Measurements from ENCODE around the gene TBL1Y.

Gene TBL1Y

DNA sequence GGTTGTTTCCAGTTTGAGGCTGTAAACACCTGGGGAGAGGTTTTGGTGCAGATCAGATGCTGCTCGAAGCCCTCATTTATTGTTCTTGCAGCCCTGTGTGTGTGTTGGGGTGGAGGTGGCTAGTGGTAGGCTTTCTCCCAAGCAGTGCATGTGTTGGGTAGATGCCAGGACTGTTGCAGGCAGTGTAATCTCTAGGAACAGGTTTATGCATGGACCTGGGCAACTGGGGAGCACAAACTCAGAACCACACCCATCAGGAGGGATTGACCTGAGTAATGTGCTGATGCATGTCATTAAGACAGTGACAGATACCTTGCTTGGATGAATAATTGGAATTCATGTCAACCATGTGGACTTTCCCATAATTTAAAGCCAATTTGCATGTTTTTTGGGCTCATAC lies 77.3 kb downstream of the TBL1Y start:
- no peaks in the 10 kb centered on the region for H3K9me3 ChIP-seq (ENCODE audit: insufficient read depth, low read depth, low read length)
- H3K4me3 ChIP-seq (ENCODE audit: low read length, poor library complexity, severe bottlenecking), result no peak overlapping the region
- H3F3A ChIP-seq (ENCODE audit: low read depth), result no peaks in the 10 kb centered on the region
- H3K36me3 ChIP-seq (ENCODE audit: insufficient read depth, low read length), result no peaks in the 10 kb centered on the region
- H2AFZ ChIP-seq (ENCODE audit: low read length), result no peak overlapping the region
- H4K20me1 ChIP-seq (ENCODE audit: insufficient read depth, low read length, poor library complexity, severe bottlenecking), result no peaks in the 10 kb centered on the region
- no peak overlapping the region for H3K9ac ChIP-seq (ENCODE audit: low read depth, low read length, poor library complexity, severe bottlenecking)
- no peaks in the 10 kb centered on the region for H3K4me1 ChIP-seq (ENCODE audit: insufficient read depth, low read length, poor library complexity, severe bottlenecking)
- no peaks in the 10 kb centered on the region for H3K79me2 ChIP-seq (ENCODE audit: insufficient read depth, low read length)
- TF ChIP-seq EZH2phosphoT487 (IDR thresholded peaks at IDR 0.05; ENCODE audit: borderline replicate concordance), result no peak
- TF ChIP-seq, protein P1, sequence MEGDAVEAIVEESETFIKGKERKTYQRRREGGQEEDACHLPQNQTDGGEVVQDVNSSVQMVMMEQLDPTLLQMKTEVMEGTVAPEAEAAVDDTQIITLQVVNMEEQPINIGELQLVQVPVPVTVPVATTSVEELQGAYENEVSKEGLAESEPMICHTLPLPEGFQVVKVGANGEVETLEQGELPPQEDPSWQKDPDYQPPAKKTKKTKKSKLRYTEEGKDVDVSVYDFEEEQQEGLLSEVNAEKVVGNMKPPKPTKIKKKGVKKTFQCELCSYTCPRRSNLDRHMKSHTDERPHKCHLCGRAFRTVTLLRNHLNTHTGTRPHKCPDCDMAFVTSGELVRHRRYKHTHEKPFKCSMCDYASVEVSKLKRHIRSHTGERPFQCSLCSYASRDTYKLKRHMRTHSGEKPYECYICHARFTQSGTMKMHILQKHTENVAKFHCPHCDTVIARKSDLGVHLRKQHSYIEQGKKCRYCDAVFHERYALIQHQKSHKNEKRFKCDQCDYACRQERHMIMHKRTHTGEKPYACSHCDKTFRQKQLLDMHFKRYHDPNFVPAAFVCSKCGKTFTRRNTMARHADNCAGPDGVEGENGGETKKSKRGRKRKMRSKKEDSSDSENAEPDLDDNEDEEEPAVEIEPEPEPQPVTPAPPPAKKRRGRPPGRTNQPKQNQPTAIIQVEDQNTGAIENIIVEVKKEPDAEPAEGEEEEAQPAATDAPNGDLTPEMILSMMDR (conservative IDR thresholded peaks at IDR 0.05; ENCODE audit: low read length), result no peak
- no peaks in the 10 kb centered on the region for H3K27me3 ChIP-seq (ENCODE audit: insufficient read depth, low read length, poor library complexity, severe bottlenecking)
- no peaks in the 10 kb centered on the region for H3K9me2 ChIP-seq (replicated peaks; ENCODE audit: low read depth, low read length)
- no peak overlapping the region for H3K4me2 ChIP-seq (ENCODE audit: low read depth, low read length, poor library complexity, severe bottlenecking)

DNA sequence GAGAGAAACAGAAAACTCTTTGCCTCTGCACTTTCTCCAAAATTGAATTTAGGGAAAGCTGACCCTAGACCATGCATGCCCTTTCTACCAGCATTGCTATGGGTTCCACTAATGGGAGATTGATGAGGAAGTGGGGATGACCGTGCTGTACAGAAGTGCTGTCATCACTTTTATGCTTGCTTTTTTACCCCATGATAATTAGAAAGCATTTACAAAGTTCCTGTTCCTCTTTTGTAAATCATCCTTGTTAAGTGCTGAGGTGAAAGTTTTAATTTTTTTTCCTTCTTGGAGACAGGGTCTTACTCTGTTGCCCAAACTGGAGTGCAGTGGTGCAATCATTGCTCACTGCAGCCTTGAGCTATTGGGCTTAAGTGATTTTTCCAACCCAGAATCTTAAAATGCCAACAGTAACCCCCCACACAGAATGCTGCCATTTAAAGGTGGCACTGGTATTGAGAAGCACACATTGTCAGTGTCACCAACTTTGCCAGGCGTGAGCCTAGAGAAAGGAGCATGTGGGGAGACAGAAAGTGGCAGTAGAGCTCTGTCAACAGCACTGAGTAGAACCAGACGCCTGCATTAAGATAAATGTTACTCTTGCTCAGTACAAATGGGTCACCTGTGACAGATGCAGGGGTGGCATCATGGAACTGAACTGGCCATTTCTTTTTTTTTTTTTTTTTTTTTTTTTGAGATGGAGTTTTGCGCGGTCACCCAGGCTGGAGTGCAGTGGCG lies 79.6 kb downstream of the TBL1Y start:
- H3K79me2 ChIP-seq (ENCODE audit: insufficient read depth, low read length), result no peaks in the 10 kb centered on the region
- no peak for TF ChIP-seq EZH2phosphoT487 (IDR thresholded peaks at IDR 0.05; ENCODE audit: borderline replicate concordance)
- TF ChIP-seq, protein P1 (conservative IDR thresholded peaks at IDR 0.05; ENCODE audit: low read length), result no peak
- no peaks in the 10 kb centered on the region for H4K20me1 ChIP-seq (ENCODE audit: insufficient read depth, low read length, poor library complexity, severe bottlenecking)
- no peak overlapping the region for H3K4me3 ChIP-seq (ENCODE audit: low read length, poor library complexity, severe bottlenecking)
- no peak overlapping the region for H3K9ac ChIP-seq (ENCODE audit: low read depth, low read length, poor library complexity, severe bottlenecking)
- no peaks in the 10 kb centered on the region for H3K36me3 ChIP-seq (ENCODE audit: insufficient read depth, low read length)
- H3K27me3 ChIP-seq (ENCODE audit: insufficient read depth, low read length, poor library complexity, severe bottlenecking), result no peaks in the 10 kb centered on the region
- H3F3A ChIP-seq (ENCODE audit: low read depth), result no peaks in the 10 kb centered on the region
- H3K4me1 ChIP-seq (ENCODE audit: insufficient read depth, low read length, poor library complexity, severe bottlenecking), result no peaks in the 10 kb centered on the region
- no peaks in the 10 kb centered on the region for H3K9me3 ChIP-seq (ENCODE audit: insufficient read depth, low read depth, low read length)
- H2AFZ ChIP-seq (ENCODE audit: low read length), result no peak overlapping the region
- H3K4me2 ChIP-seq (ENCODE audit: low read depth, low read length, poor library complexity, severe bottlenecking), result no peak overlapping the region
- no peaks in the 10 kb centered on the region for H3K9me2 ChIP-seq (replicated peaks; ENCODE audit: low read depth, low read length)

DNA sequence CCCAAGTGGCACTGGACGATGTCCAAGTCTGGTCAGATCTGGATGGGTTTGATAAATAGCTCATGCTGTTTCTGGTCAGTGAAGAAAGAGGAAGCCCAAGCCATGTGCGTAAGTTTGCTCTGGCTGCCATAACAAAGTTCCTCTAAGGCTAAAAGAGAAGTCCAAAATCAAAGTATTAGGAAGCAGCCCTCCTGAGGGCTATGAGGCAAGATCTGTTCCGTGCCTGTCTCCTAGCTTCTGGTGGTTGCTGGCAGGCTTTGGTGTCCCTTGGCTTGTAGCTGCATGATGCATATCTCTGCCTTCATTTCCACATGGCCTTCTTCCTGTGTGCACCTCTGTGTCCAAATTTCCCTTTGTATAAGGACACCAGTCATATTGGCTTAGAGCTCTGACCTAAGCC lies 81.5 kb downstream of the TBL1Y start:
- no peak overlapping the region for H3K4me2 ChIP-seq (ENCODE audit: low read depth, low read length, poor library complexity, severe bottlenecking)
- TF ChIP-seq, protein P1 (conservative IDR thresholded peaks at IDR 0.05; ENCODE audit: low read length), result no peak
- no peak for TF ChIP-seq EZH2phosphoT487 (IDR thresholded peaks at IDR 0.05; ENCODE audit: borderline replicate concordance)
- H2AFZ ChIP-seq (ENCODE audit: low read length), result no peak overlapping the region
- H3K27me3 ChIP-seq (ENCODE audit: insufficient read depth, low read length, poor library complexity, severe bottlenecking), result no peaks in the 10 kb centered on the region
- H3K36me3 ChIP-seq (ENCODE audit: insufficient read depth, low read length), result no peaks in the 10 kb centered on the region
- H4K20me1 ChIP-seq (ENCODE audit: insufficient read depth, low read length, poor library complexity, severe bottlenecking), result no peaks in the 10 kb centered on the region
- H3K9me2 ChIP-seq (replicated peaks; ENCODE audit: low read depth, low read length), result no peaks in the 10 kb centered on the region
- H3F3A ChIP-seq (ENCODE audit: low read depth), result no peaks in the 10 kb centered on the region
- no peaks in the 10 kb centered on the region for H3K79me2 ChIP-seq (ENCODE audit: insufficient read depth, low read length)
- no peak overlapping the region for H3K4me3 ChIP-seq (ENCODE audit: low read length, poor library complexity, severe bottlenecking)
- no peaks in the 10 kb centered on the region for H3K9me3 ChIP-seq (ENCODE audit: insufficient read depth, low read depth, low read length)
- H3K4me1 ChIP-seq (ENCODE audit: insufficient read depth, low read length, poor library complexity, severe bottlenecking), result no peaks in the 10 kb centered on the region
- H3K9ac ChIP-seq (ENCODE audit: low read depth, low read length, poor library complexity, severe bottlenecking), result no peak overlapping the region

Data from Loucy (cell line).